Activated effector memory CD4-positive, alpha-beta T cell treated with Interleukin-2 at 50 U/mL for 16 hours (primary cell): ENCODE measurements around the gene OR1I1.
"Not testable (repeated sequence)": the region's sequence is repeated elsewhere in the genome, so short reads cannot be mapped to it uniquely, and the experiment has no call there.

ENCODE experiments used
- DNase-seq: peaks from one replicate; pipeline ENCODE4 v3.0.0-alpha.2; 2020

The OR1I1 gene, protein sequence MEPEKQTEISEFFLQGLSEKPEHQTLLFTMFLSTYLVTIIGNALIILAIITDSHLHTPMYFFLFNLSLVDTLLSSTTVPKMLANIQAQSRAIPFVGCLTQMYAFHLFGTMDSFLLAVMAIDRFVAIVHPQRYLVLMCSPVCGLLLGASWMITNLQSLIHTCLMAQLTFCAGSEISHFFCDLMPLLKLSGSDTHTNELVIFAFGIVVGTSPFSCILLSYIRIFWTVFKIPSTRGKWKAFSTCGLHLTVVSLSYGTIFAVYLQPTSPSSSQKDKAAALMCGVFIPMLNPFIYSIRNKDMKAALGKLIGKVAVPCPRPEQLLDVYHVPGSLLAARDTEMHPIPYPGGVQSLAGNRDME

GRCh38 chr19:15081911-15082310 is at the start of gene OR1I1:
Gene OR1I1, plus strand, starts transcription at chr19:15082211. Its CDS starts 4,855 bp downstream, at chr19:15087066.
- DNase-seq = no peak

GRCh38 chr19:15035795-15036311 is 46.2 kb upstream of the OR1I1 start:
- DNase-seq = no peak

DNA sequence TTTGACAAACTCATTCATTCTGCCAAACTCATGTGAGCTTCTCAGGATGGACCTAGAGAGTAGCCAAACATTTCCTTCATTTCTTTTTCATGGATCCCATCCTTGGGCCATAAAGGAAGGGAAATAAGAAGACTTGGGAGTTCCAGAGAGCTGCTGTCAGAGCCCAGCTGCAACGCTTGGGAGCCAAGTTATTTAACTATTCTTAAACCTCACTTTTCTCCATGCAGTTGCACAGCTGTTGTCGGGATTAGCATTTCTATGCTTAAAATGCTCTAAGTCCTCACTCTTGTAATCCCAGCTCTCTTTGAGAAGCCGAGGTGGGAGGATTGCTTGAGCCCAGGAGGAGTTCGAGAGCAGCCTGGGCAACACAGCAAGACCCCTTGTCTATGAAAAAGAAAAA is 44.4 kb upstream of the OR1I1 start:
- no peak for DNase-seq

- no peak for DNase-seq
Measured at GRCh38 chr19:15038294-15038693, 43.7 kb upstream of the OR1I1 start.

DNA sequence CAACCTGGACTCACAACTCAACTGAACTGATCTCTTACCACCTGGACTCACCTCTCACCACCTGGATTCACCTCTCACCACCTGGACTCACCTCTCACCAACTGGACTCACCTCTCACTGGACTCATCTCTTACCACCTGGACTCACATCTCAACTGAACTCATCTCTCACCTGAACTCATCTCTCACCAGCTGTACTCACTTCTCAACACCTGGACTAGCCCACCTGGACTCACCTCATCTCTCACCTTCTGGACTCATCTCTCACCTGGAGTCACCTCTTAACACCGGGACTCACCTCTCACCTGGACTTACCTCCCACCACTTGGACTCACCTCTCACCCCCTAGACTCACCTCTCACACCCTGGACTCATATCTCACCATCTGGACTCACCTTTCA is 40.0 kb upstream of the OR1I1 start:
- no peak for DNase-seq

GRCh38 chr19:15042826-15043225 is 39.2 kb upstream of the OR1I1 start:
- no peak for DNase-seq

GRCh38 chr19:15045506-15045905 is 36.5 kb upstream of the OR1I1 start:
- DNase-seq = no peak

DNA sequence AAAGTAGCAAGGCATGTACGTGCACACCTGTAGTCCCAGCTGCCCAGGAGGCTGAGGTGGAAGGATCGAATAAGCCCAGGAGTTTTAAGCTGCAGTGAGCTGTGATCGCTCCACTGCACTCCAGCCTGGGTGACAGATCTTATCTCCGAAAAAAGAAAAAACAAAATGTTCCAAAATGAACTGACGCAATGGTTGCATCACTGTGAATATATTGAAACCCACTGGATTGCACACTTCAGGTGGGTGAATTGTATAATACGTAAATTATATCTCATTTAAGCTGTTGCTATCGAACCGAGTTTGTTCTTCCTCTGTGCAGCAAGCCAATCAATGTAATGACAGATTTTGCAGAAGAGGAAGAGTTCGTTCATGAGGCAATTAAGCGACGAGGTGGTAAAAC is 34.3 kb upstream of the OR1I1 start:
- DNase-seq = no peak

DNA sequence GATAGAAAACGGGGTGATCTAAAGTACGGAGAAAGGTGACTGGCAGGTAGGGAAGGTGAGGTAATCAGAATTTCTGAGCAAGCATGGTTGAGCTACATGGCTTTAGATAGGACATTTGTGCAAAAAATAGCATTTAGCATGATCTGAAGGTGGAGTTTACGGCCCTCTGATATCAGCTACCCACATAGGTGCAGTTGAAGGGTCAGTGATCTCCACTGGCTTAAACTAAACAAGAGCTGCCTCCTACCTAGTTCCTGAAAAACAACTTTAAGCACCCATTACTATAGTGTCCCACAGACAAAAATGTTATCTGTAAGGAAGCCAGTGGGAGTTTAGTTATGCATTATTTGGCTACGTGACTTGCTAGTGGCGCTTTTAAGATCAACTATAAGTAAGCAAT is 33.9 kb upstream of the OR1I1 start:
- no peak for DNase-seq

DNA sequence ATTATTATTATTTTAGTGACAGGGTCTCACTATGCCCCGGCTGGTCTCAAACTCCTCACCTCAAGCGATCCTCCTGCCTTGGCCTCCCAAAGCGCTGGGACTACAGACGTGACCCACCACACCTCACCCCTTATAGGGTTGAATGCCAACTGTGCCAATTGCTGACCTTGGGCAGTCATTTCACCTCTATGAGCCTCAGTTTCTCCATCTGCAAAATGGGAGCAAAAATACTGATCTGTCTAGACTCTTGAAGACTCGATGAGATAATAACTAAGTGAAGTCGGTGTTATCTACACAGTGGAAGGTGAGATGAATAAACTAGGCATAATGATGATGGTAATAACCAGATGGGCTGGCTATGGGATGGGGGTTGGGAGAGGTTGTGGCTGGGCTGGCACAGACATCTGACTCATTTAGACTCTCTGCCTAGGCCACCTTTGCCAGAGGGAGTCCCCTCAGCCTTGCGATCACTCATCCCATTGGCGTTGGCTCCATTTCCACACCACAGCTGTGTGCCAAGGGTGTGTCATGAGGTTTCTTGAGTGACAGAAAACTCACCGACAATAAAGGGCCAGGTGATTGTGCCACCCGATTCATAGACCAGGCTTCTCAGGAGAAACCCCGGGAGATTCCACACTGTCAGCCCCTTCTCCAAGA is 33.0 kb upstream of the OR1I1 start, which contains the start of gene CASP14:
CASP14 (plus strand) TSS at position 596 of the 657 bp plus-strand sequence. CDS start 2,772 bp downstream, outside the sequence.
- no peak for DNase-seq

DNA sequence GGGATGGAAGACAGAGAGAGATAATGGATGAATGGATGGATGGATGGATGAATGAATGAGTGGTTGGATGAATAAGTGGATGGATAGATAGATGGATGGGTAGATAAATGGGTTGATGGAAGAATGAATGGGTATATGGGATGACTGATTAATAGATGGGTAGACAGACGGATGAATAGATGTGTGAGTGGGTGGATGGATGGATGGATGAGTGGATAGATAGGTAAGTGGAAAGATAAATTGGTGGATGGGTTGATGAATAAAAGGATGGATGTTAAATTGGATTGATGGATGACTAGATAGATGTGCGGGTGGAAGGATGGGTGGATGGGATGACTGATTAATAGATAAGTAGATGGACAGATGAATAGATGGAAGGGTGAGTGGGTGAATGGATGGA is 31.4 kb upstream of the OR1I1 start:
- DNase-seq = no peak

GRCh38 chr19:15062036-15062435 is 20.0 kb upstream of the OR1I1 start:
- DNase-seq = no peak

DNA sequence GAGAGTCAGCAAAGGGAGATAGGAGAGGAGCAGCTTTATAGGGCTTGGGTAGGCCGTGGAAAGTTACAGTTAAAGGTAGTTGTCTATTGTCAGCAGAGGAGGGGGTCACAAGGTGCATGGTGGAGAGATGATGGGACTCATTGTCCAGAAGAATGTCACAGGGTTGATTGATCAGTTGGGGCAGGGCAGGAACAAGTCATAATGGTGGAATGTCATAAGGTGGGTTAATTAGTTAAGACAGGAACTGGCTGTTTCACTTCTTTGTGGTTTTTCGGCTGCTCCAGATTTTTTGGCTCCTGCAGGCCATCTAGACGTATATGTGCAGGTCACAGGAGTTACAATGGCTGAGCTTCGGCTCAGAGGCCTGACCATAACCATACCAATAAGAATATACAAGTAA is 11.6 kb upstream of the OR1I1 start:
- DNase-seq = not testable (repeated sequence)

GRCh38 chr19:15072930-15073647 is 8.9 kb upstream of the OR1I1 start:
- no peak for DNase-seq

DNA sequence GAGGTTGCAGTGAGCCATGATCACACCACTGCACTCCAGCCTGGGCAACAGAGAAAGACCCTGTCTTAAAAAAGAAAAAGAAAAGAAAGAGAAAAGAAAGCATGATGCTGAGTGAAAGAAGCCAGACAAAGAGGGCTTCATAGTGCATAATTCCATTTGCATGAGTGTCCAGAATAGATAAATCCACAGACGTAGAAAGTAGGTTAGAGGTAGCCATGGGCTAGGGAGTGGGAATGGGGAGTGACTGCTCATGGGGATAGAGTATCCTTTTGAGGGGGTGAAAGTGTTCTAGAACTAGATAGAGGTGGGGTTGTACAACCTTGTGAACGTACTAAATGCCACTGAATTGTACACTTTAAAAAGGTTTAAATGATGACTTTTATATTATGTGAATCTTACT is 7.6 kb upstream of the OR1I1 start:
- DNase-seq = no peak

DNA sequence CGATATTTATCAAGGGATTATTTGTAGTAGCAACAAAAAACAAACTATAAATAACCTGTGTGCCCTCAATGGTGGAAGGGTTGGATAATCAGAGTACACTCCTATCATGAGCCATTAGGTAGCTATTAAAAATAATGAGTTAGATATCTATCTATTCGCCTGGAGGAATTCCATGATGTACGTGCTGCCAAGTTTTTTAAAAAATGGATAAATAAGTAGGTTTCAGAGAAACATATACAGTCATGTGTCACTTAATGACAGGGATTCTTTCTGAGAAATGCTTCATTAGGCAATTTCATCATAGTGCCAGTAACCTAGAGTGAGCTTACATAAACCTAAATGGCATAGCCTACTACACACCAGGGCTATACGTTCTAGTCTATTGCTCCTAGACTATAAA is 6.2 kb upstream of the OR1I1 start:
- DNase-seq = no peak

- not testable (repeated sequence) for DNase-seq
Measured at GRCh38 chr19:15080002-15080401, 2.0 kb upstream of the OR1I1 start.

DNA sequence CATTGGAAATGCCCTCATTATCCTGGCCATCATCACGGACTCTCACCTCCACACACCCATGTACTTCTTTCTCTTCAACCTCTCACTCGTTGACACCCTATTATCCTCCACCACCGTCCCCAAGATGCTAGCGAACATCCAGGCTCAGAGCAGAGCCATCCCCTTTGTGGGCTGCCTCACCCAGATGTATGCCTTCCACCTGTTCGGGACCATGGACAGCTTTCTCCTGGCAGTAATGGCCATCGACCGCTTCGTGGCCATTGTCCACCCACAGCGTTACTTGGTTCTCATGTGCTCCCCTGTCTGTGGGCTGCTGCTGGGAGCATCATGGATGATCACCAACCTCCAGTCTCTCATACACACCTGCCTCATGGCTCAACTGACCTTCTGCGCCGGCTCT is 5.2 kb downstream of the OR1I1 start:
- no peak for DNase-seq

- DNase-seq = peak; percentile 5
Measured at GRCh38 chr19:15091918-15092753, 10.1 kb downstream of the OR1I1 start.

DNA sequence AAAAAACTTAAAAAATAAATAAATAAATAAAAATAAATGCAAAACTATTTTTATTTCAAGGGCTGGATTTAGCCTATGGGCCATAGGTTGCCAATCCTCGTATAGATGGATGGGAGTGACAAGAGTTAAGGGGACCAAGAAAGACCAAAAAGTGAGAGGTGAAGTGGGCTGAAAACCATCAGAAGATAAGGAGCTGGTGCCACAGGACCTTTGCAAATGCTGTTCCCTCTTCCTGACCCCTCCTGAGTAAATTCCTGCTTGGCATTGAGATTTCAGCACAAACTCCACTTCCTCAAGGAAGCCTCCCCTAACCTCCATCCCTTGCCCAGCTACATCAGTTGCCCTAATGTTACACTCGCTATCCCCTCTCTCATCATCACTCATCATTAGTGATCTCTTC is 11.0 kb downstream of the OR1I1 start:
- DNase-seq = no peak

- DNase-seq = no peak
Measured at GRCh38 chr19:15096223-15096622, 14.2 kb downstream of the OR1I1 start.

- not testable (repeated sequence) for DNase-seq
Measured at GRCh38 chr19:15097980-15098379, 16.0 kb downstream of the OR1I1 start.

DNA sequence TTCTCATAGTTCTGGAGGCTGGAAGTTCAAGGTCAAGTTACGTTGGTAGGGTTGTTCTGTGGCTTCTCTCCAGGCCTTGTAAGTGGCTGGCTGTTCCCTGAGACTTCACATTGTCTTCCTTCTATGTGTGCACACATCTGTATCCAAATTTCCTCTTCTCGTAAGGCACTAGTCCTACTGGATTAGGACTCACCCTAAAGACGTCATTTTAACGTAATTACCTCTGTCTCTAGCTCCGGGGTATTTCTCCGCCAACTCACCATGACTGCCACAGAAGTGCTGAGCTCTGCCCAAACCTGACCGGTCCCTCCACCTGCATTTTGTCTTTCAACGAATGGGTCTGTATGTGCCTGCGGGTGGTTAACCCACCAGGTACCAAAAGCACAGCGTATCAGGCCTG is 16.4 kb downstream of the OR1I1 start:
- no peak for DNase-seq
